SK-N-SH (cell line): ENCODE measurements around the gene GPATCH4.

Experiments used
- CTCF ChIP-seq: fragments of 200-600 bp; sonication (generic); IDR thresholded peaks from 2 replicates; pipeline ENCODE4 v1.6.1; 2017; ENCODE audit warnings: antibody characterized with exemption, mild to moderate bottlenecking, moderate library complexity
- EP300 ChIP-seq, 2 experiments: IDR thresholded peaks; 2 replicates each; pipeline versions ENCODE4 v1.4.0 to v1.6.1; 2012; ENCODE audit warnings: borderline replicate concordance in 1 of 2, low read depth in 1 of 2, low read length in 1 of 2
- NRF1 ChIP-seq: IDR thresholded peaks from 2 replicates; pipeline ENCODE4 v1.6.1; 2012; ENCODE audit warnings: low read depth, mild to moderate bottlenecking, low read length
- TF ChIP-seq, protein P1 (sequence below): IDR thresholded peaks from 2 replicates; pipeline ENCODE4 v1.4.0; 2012; ENCODE audit warnings: low read depth, borderline replicate concordance

GRCh38 chr1:156624814-156625435 is 23.6 kb upstream of the GPATCH4 start:
- TF ChIP-seq, protein P1, sequence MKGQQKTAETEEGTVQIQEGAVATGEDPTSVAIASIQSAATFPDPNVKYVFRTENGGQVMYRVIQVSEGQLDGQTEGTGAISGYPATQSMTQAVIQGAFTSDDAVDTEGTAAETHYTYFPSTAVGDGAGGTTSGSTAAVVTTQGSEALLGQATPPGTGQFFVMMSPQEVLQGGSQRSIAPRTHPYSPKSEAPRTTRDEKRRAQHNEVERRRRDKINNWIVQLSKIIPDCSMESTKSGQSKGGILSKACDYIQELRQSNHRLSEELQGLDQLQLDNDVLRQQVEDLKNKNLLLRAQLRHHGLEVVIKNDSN = no peak
- TF ChIP-seq EP300 (IDR thresholded peaks at IDR 0.05; ENCODE audit: borderline replicate concordance in 1 of 2, low read depth in 1 of 2, low read length in 1 of 2) (no peak), CTCF (no peak), NRF1 (no peak)
